BLaER1 (cell line): ENCODE results near the gene DBH.

ENCODE experiments used
- H3K27ac ChIP-seq: shearing (Covaris generic); formaldehyde crosslinking; 2 replicates; pipeline ENCODE4 v1.8.1; 2022
- H3K27me3 ChIP-seq: shearing (Covaris generic); formaldehyde crosslinking; 2 replicates; pipeline ENCODE4 v1.8.1; 2022
- H3K36me3 ChIP-seq: shearing (Covaris generic); formaldehyde crosslinking; 2 replicates; pipeline ENCODE4 v1.8.1; 2022
- H3K4me1 ChIP-seq: shearing (Covaris generic); formaldehyde crosslinking; 2 replicates; pipeline ENCODE4 v1.8.1; 2022
- H3K4me2 ChIP-seq: shearing (Covaris generic); formaldehyde crosslinking; 2 replicates; pipeline ENCODE4 v1.8.1; 2022
- H3K4me3 ChIP-seq: shearing (Covaris generic); formaldehyde crosslinking; 2 replicates; pipeline ENCODE4 v1.8.1; 2022
- H3K9ac ChIP-seq: shearing (Covaris generic); formaldehyde crosslinking; 2 replicates; pipeline ENCODE4 v1.8.1; 2022
- H3K9me3 ChIP-seq: shearing (Covaris generic); formaldehyde crosslinking; 2 replicates; pipeline ENCODE4 v1.8.1; 2022
- H4K20me1 ChIP-seq: shearing (Covaris generic); formaldehyde crosslinking; 2 replicates; pipeline ENCODE4 v1.8.1; 2022
- Cebpa-rat ChIP-seq: shearing (Covaris generic); IDR thresholded peaks from 2 replicates; pipeline ENCODE4 v1.8.1; 2022

DBH gene

DNA sequence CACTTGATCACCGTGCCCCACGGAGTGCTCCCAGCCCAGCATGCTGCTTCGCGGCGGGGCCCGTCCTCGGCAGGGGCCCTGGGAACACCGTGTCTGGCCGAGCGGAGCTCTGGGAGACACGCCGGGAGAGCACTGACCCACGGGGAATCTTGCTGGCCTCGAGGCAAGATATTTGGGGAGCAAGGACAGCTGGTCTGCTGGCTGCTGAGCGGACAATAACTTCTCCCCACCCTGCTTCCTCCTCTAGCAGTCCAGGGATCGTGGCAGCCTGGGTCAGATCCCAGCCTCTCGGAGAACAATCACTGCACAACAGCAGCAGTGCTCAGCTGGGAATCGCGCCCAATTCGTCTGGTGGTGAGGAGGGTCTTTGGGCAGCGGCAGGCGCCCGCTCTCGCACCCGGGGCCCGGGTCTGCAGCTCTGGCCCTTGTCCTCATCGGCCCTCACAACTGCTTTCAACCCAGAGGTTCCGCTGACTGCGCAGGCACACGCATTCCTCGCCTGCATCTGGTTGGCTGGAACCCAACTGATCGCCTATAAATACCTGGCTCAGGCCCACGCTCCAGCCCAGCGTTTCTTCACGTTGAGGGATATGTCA is 43.4 kb downstream of the DBH start:
- no peaks in the 10 kb centered on the region for H3K27me3 ChIP-seq
- H3K9ac ChIP-seq, result no peak overlapping the region

DNA sequence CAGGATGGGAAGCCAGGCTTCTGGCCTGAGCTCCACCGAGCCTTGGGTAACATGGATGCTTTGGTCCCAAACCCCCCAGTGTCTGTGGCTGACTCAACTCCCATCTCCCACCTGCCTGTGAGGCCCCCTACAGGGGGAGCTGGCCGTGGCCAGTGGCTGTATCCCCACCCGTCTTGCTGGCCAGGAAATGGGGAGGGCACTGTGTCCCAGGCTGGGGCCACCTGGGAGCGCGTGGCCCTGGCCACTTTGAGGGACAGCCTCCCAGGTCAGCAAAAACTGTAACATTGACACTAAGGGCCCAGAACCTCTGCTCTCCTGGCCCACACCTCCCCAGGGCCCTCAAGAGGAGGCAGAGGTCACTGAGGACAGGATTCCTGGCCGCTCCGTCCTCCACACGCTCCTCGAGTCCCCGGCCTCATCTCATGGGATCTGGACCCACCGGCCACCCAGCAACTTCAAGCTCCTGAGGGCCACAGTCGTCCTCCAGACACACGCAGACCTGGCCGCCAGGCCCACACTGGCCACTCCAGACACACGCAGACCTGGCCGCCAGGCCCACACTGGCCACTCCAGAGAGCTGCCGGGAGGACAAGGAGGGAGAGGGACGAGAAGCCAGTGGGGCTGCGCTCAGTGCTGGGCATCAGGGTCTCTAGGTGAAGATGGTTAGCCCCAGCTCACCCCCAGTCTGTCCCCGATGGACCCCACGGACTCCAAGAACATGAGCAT is 44.2 kb downstream of the DBH start:
- Histone ChIP-seq H3K27ac (peak overlapping the region; percentile 44; the same call in 1 of the 2 replicates), H3K27me3 (no peaks in the 10 kb centered on the region), H3K4me2 (no peak overlapping the region), H3K36me3 (peaks cover 8% of the 10 kb centered on the region; the same call in 1 of the 2 replicates), H3K4me3 (no peak overlapping the region), H3K9me3 (no peaks in the 10 kb centered on the region), H3K9ac (no peak overlapping the region; the same call in 1 of the 2 replicates), H4K20me1 (no peaks in the 10 kb centered on the region), H3K4me1 (peaks cover 42% of the 10 kb centered on the region)
- TF ChIP-seq Cebpa-rat, result no peak

More for the DNA sequence above, 43.4 kb downstream of the DBH start:
- peaks cover 8% of the 10 kb centered on the region; the same call in 1 of the 2 replicates for H3K36me3 ChIP-seq
- H3K9me3 ChIP-seq, result no peaks in the 10 kb centered on the region
- H3K4me2 ChIP-seq, result no peak overlapping the region
- H3K4me3 ChIP-seq, result no peak overlapping the region
- peak overlapping the region; percentile 37 for H3K27ac ChIP-seq
- H3K4me1 ChIP-seq, result peaks cover 34% of the 10 kb centered on the region
- no peak for TF ChIP-seq Cebpa-rat
- H4K20me1 ChIP-seq, result no peaks in the 10 kb centered on the region

DNA sequence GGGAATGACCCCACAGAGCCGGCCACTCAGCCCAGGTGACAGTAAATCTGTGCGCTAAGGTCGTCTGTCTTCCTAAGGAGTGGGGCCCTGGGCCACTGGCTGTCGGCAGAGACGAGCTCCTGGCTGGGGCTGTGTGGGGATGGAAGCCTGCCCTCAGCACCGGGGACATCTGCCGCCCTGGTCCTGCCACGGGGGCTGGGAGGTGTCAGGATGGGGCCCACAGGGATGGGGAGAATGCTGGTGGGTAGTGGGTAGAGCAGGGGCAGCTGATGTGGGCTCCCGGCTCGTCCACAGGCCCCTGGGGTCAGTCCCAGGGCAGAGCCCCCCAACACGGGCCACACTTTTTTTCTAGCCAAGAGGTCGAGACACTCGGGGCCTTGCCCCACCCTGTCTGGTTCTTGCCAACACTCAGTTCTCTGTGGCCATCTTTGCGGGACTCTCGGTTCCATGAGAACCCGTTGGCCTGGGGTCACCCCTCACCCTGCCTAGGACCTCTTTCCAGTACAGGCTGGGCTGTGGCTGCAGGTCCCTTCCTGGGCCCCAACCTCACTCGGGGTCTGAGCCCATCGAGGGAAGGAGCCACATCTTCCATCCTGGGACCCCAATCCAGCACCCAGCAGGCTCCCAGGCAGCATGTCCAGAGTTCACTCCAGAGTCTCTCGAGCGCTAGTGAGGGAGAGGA is 45.0 kb downstream of the DBH start:
- peak overlapping the region; percentile 44; the same call in 1 of the 2 replicates for H3K27ac ChIP-seq
- no peak overlapping the region for H3K4me3 ChIP-seq
- H3K4me1 ChIP-seq, result peaks cover 49% of the 10 kb centered on the region
- H3K4me2 ChIP-seq, result peak overlapping the region; percentile 91
- H3K36me3 ChIP-seq, result peaks cover 8% of the 10 kb centered on the region; the same call in 1 of the 2 replicates
- no peak for TF ChIP-seq Cebpa-rat
- H4K20me1 ChIP-seq, result no peaks in the 10 kb centered on the region
- no peaks in the 10 kb centered on the region for H3K9me3 ChIP-seq
- no peaks in the 10 kb centered on the region for H3K27me3 ChIP-seq
- H3K9ac ChIP-seq, result no peak overlapping the region

GRCh38 chr9:133681658-133682306 is 45.6 kb downstream of the DBH start:
- H3K27ac ChIP-seq, result peak overlapping the region; percentile 44; the same call in 1 of the 2 replicates
- H3K4me2 ChIP-seq, result peak overlapping the region; percentile 91
- no peak for TF ChIP-seq Cebpa-rat
- no peaks in the 10 kb centered on the region for H4K20me1 ChIP-seq
- no peaks in the 10 kb centered on the region for H3K27me3 ChIP-seq
- no peak overlapping the region for H3K4me3 ChIP-seq
- peaks cover 56% of the 10 kb centered on the region for H3K4me1 ChIP-seq
- H3K9me3 ChIP-seq, result no peaks in the 10 kb centered on the region
- no peak overlapping the region for H3K9ac ChIP-seq
- H3K36me3 ChIP-seq, result peaks cover 8% of the 10 kb centered on the region; the same call in 1 of the 2 replicates

- H3K4me1 ChIP-seq, result peaks cover 63% of the 10 kb centered on the region
- H3K27me3 ChIP-seq, result no peaks in the 10 kb centered on the region
- peak overlapping the region; percentile 85 for H3K27ac ChIP-seq
- H3K4me2 ChIP-seq, result peak overlapping the region; percentile 91
- peaks cover 8% of the 10 kb centered on the region; the same call in 1 of the 2 replicates for H3K36me3 ChIP-seq
- no peak for TF ChIP-seq Cebpa-rat
- no peaks in the 10 kb centered on the region for H4K20me1 ChIP-seq
- peak overlapping the region; percentile 39 for H3K4me3 ChIP-seq
- H3K9ac ChIP-seq, result peak overlapping the region; percentile 63; the same call in 1 of the 2 replicates
- no peaks in the 10 kb centered on the region for H3K9me3 ChIP-seq
These were observed 46.8 kb downstream of the DBH start for GRCh38 chr9:133682818-133683585.

GRCh38 chr9:133683586-133684120 is 47.5 kb downstream of the DBH start:
- peak overlapping the region; percentile 91 for H3K4me2 ChIP-seq
- H3K4me1 ChIP-seq, result peaks cover 63% of the 10 kb centered on the region
- H3K27me3 ChIP-seq, result no peaks in the 10 kb centered on the region
- peak overlapping the region; percentile 85 for H3K27ac ChIP-seq
- peak overlapping the region; percentile 74 for H3K9ac ChIP-seq
- H3K4me3 ChIP-seq, result peak overlapping the region; percentile 39
- no peaks in the 10 kb centered on the region for H4K20me1 ChIP-seq
- TF ChIP-seq Cebpa-rat, result no peak
- peaks cover 8% of the 10 kb centered on the region; the same call in 1 of the 2 replicates for H3K36me3 ChIP-seq
- H3K9me3 ChIP-seq, result no peaks in the 10 kb centered on the region

- no peaks in the 10 kb centered on the region for H4K20me1 ChIP-seq
- H3K9ac ChIP-seq, result peak overlapping the region; percentile 74
- no peaks in the 10 kb centered on the region for H3K9me3 ChIP-seq
- peaks cover 8% of the 10 kb centered on the region; the same call in 1 of the 2 replicates for H3K36me3 ChIP-seq
- no peaks in the 10 kb centered on the region for H3K27me3 ChIP-seq
- no peak for TF ChIP-seq Cebpa-rat
- H3K4me1 ChIP-seq, result peaks cover 63% of the 10 kb centered on the region
- H3K4me3 ChIP-seq, result peak overlapping the region; percentile 39
- peak overlapping the region; percentile 85 for H3K27ac ChIP-seq
- H3K4me2 ChIP-seq, result peak overlapping the region; percentile 91
These were observed 48.2 kb downstream of the DBH start for GRCh38 chr9:133684121-133684935.

DNA sequence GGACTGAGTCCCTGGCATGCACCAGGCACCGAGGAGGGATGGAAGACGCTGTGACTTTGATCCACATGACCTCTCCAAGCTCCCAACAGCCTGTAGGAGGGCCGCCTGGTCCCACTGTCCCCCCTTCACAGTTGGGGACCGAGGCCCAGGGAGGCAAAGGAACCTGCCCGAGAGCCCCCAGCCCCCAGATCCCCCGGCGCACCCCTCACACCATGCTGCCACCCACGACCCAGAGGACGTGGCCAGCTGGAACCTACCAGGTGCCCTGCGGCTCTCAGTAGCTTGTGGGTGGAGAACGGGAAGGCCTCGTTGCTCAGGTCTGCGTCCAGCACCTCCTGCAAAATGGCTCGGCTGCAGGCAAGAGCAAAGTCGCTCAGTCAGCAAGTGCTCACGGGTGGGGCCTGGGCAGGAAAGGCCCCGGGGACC is 48.8 kb downstream of the DBH start:
- peaks cover 63% of the 10 kb centered on the region for H3K4me1 ChIP-seq
- TF ChIP-seq Cebpa-rat, result no peak

More for the DNA sequence above, 48.8 kb downstream of the DBH start:
- Histone ChIP-seq H3K27me3 (no peaks in the 10 kb centered on the region), H3K4me2 (peak overlapping the region; percentile 91), H3K9ac (peak overlapping the region; percentile 74), H4K20me1 (no peaks in the 10 kb centered on the region), H3K36me3 (peaks cover 14% of the 10 kb centered on the region; the same call in 1 of the 2 replicates), H3K27ac (peak overlapping the region; percentile 85), H3K4me3 (no peak overlapping the region), H3K9me3 (no peaks in the 10 kb centered on the region)
